OCI-LY7 (cell line): Measurements from ENCODE around the gene MRPL47.

Source experiments
- CTCF ChIP-seq: fragments of 200-600 bp; sonication (generic); conservative IDR thresholded peaks from 2 replicates; pipeline ENCODE4 v1.5.1; 2014; ENCODE audit warnings: mild to moderate bottlenecking, antibody characterized with exemption, low read length, moderate library complexity, mixed read lengths
- EZH2phosphoT487 ChIP-seq: fragments of 200-600 bp; sonication (generic); IDR thresholded peaks from 2 replicates; pipeline ENCODE4 v1.6.1; 2018; ENCODE audit warnings: low read depth, borderline replicate concordance, mild to moderate bottlenecking, mixed run types, antibody characterized with exemption, low read length, moderate library complexity, mixed read lengths

- TF ChIP-seq CTCF, result no peak
- no peak for TF ChIP-seq EZH2phosphoT487
Measured at GRCh38 chr3:179542375-179542774, 62.1 kb downstream of the MRPL47 start.
